BLaER1 treated with 17β-estradiol and CSF1 and Interleukin-3, amounts not matched to agents 10 nM and 100 nM (cell line): Measurements from ENCODE around the gene TMEM17.
A peak's percentile ranks its signal among the peaks of the same experiment; 100 is the strongest.

ENCODE experiments used
- H3K27ac ChIP-seq, 11 experiments: shearing (Covaris generic); formaldehyde crosslinking; 2 replicates each; pipeline ENCODE4 v1.8.1; 2022
- H3K27me3 ChIP-seq, 11 experiments: shearing (Covaris generic); formaldehyde crosslinking; 2 replicates each; pipeline ENCODE4 v1.8.1; 2022
- H3K36me3 ChIP-seq, 11 experiments: shearing (Covaris generic); formaldehyde crosslinking; 2 replicates each; pipeline ENCODE4 v1.8.1; 2022
- H3K4me1 ChIP-seq, 10 experiments: shearing (Covaris generic); formaldehyde crosslinking; 2 replicates each; pipeline ENCODE4 v1.8.1; 2022
- H3K4me2 ChIP-seq, 11 experiments: shearing (Covaris generic); formaldehyde crosslinking; 2 replicates each; pipeline ENCODE4 v1.8.1; 2022
- H3K4me3 ChIP-seq, 10 experiments: shearing (Covaris generic); formaldehyde crosslinking; 2 replicates each; pipeline ENCODE4 v1.8.1; 2022
- H3K9ac ChIP-seq, 11 experiments: shearing (Covaris generic); formaldehyde crosslinking; 2 replicates each; pipeline ENCODE4 v1.8.1; 2022
- H3K9me3 ChIP-seq, 11 experiments: shearing (Covaris generic); formaldehyde crosslinking; replicated peaks in 1 of 11; 2 replicates each; pipeline ENCODE4 v1.8.1; 2022
- H4K20me1 ChIP-seq, 11 experiments: shearing (Covaris generic); formaldehyde crosslinking; 2 replicates each; pipeline ENCODE4 v1.8.1; 2022
- Cebpa-rat ChIP-seq, 11 experiments: shearing (Covaris generic); IDR thresholded peaks; 2 replicates each; pipeline ENCODE4 v1.8.1; 2022

TMEM17 gene

GRCh38 chr2:62505750-62506420 lies at the start of gene TMEM17:
TSS of gene TMEM17 (minus strand) at chr2:62506195. CDS start at chr2:62506129, 66 bp downstream.
- no peak for TF ChIP-seq Cebpa-rat (IDR thresholded peaks at IDR 0.05)
- H3K36me3 ChIP-seq, result no peaks in the 10 kb centered on the region
- H3K4me2 ChIP-seq, result peak within 1 kb of the TSS; percentile 80 to 95 (median 92)
- H3K27me3 ChIP-seq, result peaks cover 0 to 37% (median 25%) of the 10 kb centered on the region in 11 experiments; a peak in 18 of 22 replicates
- H3K9ac ChIP-seq, result peak within 1 kb of the TSS; percentile 72 to 84 (median 80)
- peaks cover 5 to 18% (median 9%) of the 10 kb centered on the region in 10 experiments; a peak in 16 of 20 replicates for H3K4me1 ChIP-seq
- peaks cover 0 to 5% (median 0%) of the 10 kb centered on the region in 11 experiments; a peak in 1 of 22 replicates for H3K9me3 ChIP-seq
- peak within 1 kb of the TSS; percentile 11 to 79 (median 65); a peak in 21 of 22 replicates for H3K27ac ChIP-seq
- no peaks in the 10 kb centered on the region for H4K20me1 ChIP-seq
- peak within 1 kb of the TSS; percentile 68 to 91 (median 80) for H3K4me3 ChIP-seq

- no peaks in the 10 kb centered on the region for H3K4me1 ChIP-seq
- H3K27ac ChIP-seq, result no peak overlapping the region
- H3K36me3 ChIP-seq, result no peaks in the 10 kb centered on the region
- no peak overlapping the region for H3K9ac ChIP-seq
- H3K9me3 ChIP-seq, result no peaks in the 10 kb centered on the region; a peak in 1 of 22 replicates
- no peaks in the 10 kb centered on the region for H4K20me1 ChIP-seq
- TF ChIP-seq Cebpa-rat (IDR thresholded peaks at IDR 0.05), result no peak
- no peak overlapping the region for H3K4me3 ChIP-seq
- H3K27me3 ChIP-seq, result no peaks in the 10 kb centered on the region
- no peak overlapping the region for H3K4me2 ChIP-seq
Measured at GRCh38 chr2:62554440-62554839, 48.4 kb upstream of the TMEM17 start.

GRCh38 chr2:62550461-62550860 lies 44.5 kb upstream of the TMEM17 start:
- H3K4me3 ChIP-seq, result no peak overlapping the region
- H3K9ac ChIP-seq, result no peak overlapping the region
- H3K27me3 ChIP-seq, result no peaks in the 10 kb centered on the region
- H3K27ac ChIP-seq, result no peak overlapping the region
- H3K4me2 ChIP-seq, result no peak overlapping the region
- H3K9me3 ChIP-seq, result no peaks in the 10 kb centered on the region
- H3K36me3 ChIP-seq, result no peaks in the 10 kb centered on the region
- H3K4me1 ChIP-seq, result no peaks in the 10 kb centered on the region
- TF ChIP-seq Cebpa-rat (IDR thresholded peaks at IDR 0.05), result no peak
- no peaks in the 10 kb centered on the region for H4K20me1 ChIP-seq

GRCh38 chr2:62547854-62548253 lies 41.9 kb upstream of the TMEM17 start:
- Histone ChIP-seq H3K4me3 (no peak overlapping the region), H3K36me3 (no peaks in the 10 kb centered on the region), H4K20me1 (no peaks in the 10 kb centered on the region), H3K4me2 (no peak overlapping the region), H3K27me3 (no peaks in the 10 kb centered on the region), H3K4me1 (no peaks in the 10 kb centered on the region), H3K9ac (no peak overlapping the region), H3K9me3 (no peaks in the 10 kb centered on the region), H3K27ac (no peak overlapping the region)
- no peak for TF ChIP-seq Cebpa-rat (IDR thresholded peaks at IDR 0.05)

- no peak for TF ChIP-seq Cebpa-rat (IDR thresholded peaks at IDR 0.05)
- Histone ChIP-seq H3K27ac (no peak overlapping the region), H3K4me3 (no peak overlapping the region), H3K4me1 (no peaks in the 10 kb centered on the region), H4K20me1 (no peaks in the 10 kb centered on the region), H3K9me3 (no peaks in the 10 kb centered on the region), H3K9ac (no peak overlapping the region), H3K36me3 (no peaks in the 10 kb centered on the region), H3K27me3 (no peaks in the 10 kb centered on the region), H3K4me2 (no peak overlapping the region)
Measured at GRCh38 chr2:62545261-62545660, 39.3 kb upstream of the TMEM17 start.

- H3K9ac ChIP-seq, result no peak overlapping the region
- H3K27me3 ChIP-seq, result no peaks in the 10 kb centered on the region
- H3K36me3 ChIP-seq, result no peaks in the 10 kb centered on the region
- no peak overlapping the region for H3K4me3 ChIP-seq
- no peak for TF ChIP-seq Cebpa-rat (IDR thresholded peaks at IDR 0.05)
- H3K27ac ChIP-seq, result no peak overlapping the region
- no peaks in the 10 kb centered on the region for H3K4me1 ChIP-seq
- no peaks in the 10 kb centered on the region for H4K20me1 ChIP-seq
- no peak overlapping the region for H3K4me2 ChIP-seq
- H3K9me3 ChIP-seq, result peaks cover 0 to 10% (median 5%) of the 10 kb centered on the region in 11 experiments; a peak in 14 of 22 replicates
Measured at GRCh38 chr2:62540408-62541168, 34.6 kb upstream of the TMEM17 start.

- TF ChIP-seq Cebpa-rat (IDR thresholded peaks at IDR 0.05), result no peak
- Histone ChIP-seq H3K27ac (no peak overlapping the region), H3K4me3 (no peak overlapping the region), H3K4me2 (no peak overlapping the region), H3K27me3 (no peaks in the 10 kb centered on the region), H4K20me1 (no peaks in the 10 kb centered on the region), H3K9ac (no peak overlapping the region), H3K4me1 (no peaks in the 10 kb centered on the region), H3K9me3 (peaks cover 7 to 18% (median 13%) of the 10 kb centered on the region in 11 experiments; a peak in 18 of 22 replicates), H3K36me3 (no peaks in the 10 kb centered on the region)
Measured at GRCh38 chr2:62539606-62540407, 33.8 kb upstream of the TMEM17 start.

GRCh38 chr2:62538756-62539155 lies 32.8 kb upstream of the TMEM17 start:
- no peak for TF ChIP-seq Cebpa-rat (IDR thresholded peaks at IDR 0.05)
- H3K4me3 ChIP-seq, result no peak overlapping the region
- H4K20me1 ChIP-seq, result no peaks in the 10 kb centered on the region
- no peak overlapping the region for H3K4me2 ChIP-seq
- no peak overlapping the region for H3K9ac ChIP-seq
- peaks cover 10 to 24% (median 19%) of the 10 kb centered on the region in 11 experiments; a peak in 20 of 22 replicates for H3K9me3 ChIP-seq
- H3K27me3 ChIP-seq, result no peaks in the 10 kb centered on the region
- H3K36me3 ChIP-seq, result no peaks in the 10 kb centered on the region
- no peaks in the 10 kb centered on the region for H3K4me1 ChIP-seq
- H3K27ac ChIP-seq, result no peak overlapping the region

- Histone ChIP-seq H3K4me1 (no peaks in the 10 kb centered on the region), H3K27me3 (no peaks in the 10 kb centered on the region), H4K20me1 (no peaks in the 10 kb centered on the region), H3K9me3 (peaks cover 18 to 32% (median 28%) of the 10 kb centered on the region in 11 experiments), H3K36me3 (no peaks in the 10 kb centered on the region), H3K4me2 (no peak overlapping the region), H3K9ac (no peak overlapping the region), H3K27ac (no peak overlapping the region), H3K4me3 (no peak overlapping the region)
- no peak for TF ChIP-seq Cebpa-rat (IDR thresholded peaks at IDR 0.05)
Measured at GRCh38 chr2:62537814-62538213, 31.8 kb upstream of the TMEM17 start.
